Mesendoderm (in vitro differentiated cells): ENCODE data around the gene BCL6B.
A peak's percentile ranks its signal among the peaks of the same experiment; 100 is the strongest.

Experiments used
- DNase-seq: peaks from one replicate; pipeline ENCODE4 v3.0.0; 2013
- H2AK5ac ChIP-seq: 2 replicates; pipeline ENCODE4 v1.6.1; 2013; ENCODE audit warnings: low read length, inconsistent platforms
- H2BK120ac ChIP-seq: 2 replicates; pipeline ENCODE4 v1.6.1; 2013; ENCODE audit warnings: low read depth, mild to moderate bottlenecking, low read length, moderate library complexity, mixed read lengths
- H2BK15ac ChIP-seq: replicated peaks from 2 replicates; pipeline ENCODE4 v1.6.1; 2013; ENCODE audit warnings: low read depth, mild to moderate bottlenecking, moderate library complexity
- H2BK5ac ChIP-seq: 2 replicates; pipeline ENCODE4 v1.6.1; 2013; ENCODE audit warnings: low read length, inconsistent platforms
- H3K18ac ChIP-seq: 2 replicates; pipeline ENCODE4 v1.6.1; 2013; ENCODE audit warnings: mild to moderate bottlenecking, low read length, mixed read lengths
- H3K23ac ChIP-seq: one replicate; pipeline ENCODE4 v1.6.1; 2013; ENCODE audit warnings: low read length
- H3K27ac ChIP-seq: 2 replicates; pipeline ENCODE4 v1.5.1; 2013; ENCODE audit warnings: low read depth, mild to moderate bottlenecking, inconsistent platforms, low read length, moderate library complexity
- H3K27me3 ChIP-seq: 2 replicates; pipeline ENCODE4 v1.6.1; 2013; ENCODE audit warnings: low read length, control low read depth, mild to moderate bottlenecking, inconsistent platforms; ENCODE audit not compliant: insufficient read depth, poor library complexity
- H3K36me3 ChIP-seq: 2 replicates; pipeline ENCODE4 v1.6.1; 2013; ENCODE audit warnings: low read length, inconsistent platforms; ENCODE audit not compliant: control insufficient read depth, insufficient read depth
- H3K4ac ChIP-seq: one replicate; pipeline ENCODE4 v1.6.1; 2013; ENCODE audit warnings: low read depth, mild to moderate bottlenecking, low read length, moderate library complexity
- H3K4me1 ChIP-seq: 2 replicates; pipeline ENCODE4 v1.6.1; 2013; ENCODE audit warnings: low read depth, low read length, inconsistent platforms; ENCODE audit not compliant: control insufficient read depth
- H3K4me2 ChIP-seq: 2 replicates; pipeline ENCODE4 v1.6.1; 2013; ENCODE audit warnings: low read length
- H3K4me3 ChIP-seq: 2 replicates; pipeline ENCODE4 v1.5.1; 2013; ENCODE audit warnings: mild to moderate bottlenecking, low read length
- H3K56ac ChIP-seq: one replicate; pipeline ENCODE4 v1.6.1; 2013; ENCODE audit warnings: low read length
- H3K79me1 ChIP-seq: 2 replicates; pipeline ENCODE4 v1.6.1; 2013; ENCODE audit warnings: low read length, inconsistent platforms
- H3K79me2 ChIP-seq: 2 replicates; pipeline ENCODE4 v1.6.1; 2013; ENCODE audit warnings: mild to moderate bottlenecking, low read length; ENCODE audit not compliant: control insufficient read depth, insufficient read depth
- H3K9ac ChIP-seq: 2 replicates; pipeline ENCODE4 v1.6.1; 2013; ENCODE audit warnings: low read length, inconsistent platforms
- H4K5ac ChIP-seq: one replicate; pipeline ENCODE4 v1.6.1; 2013; ENCODE audit warnings: low read length
- H4K8ac ChIP-seq: one replicate; pipeline ENCODE4 v1.6.1; 2013; ENCODE audit warnings: low read depth, mild to moderate bottlenecking, control low read depth, low read length, moderate library complexity
- WGBS: extraction: QIAGEN DNeasy Blood & Tissue Kit; methylation state at CpG from one replicate; pipeline ENCODE4 v1.1.7; 2013; ENCODE audit warnings: low lambda C conversion rate, missing lambda C conversion rate; ENCODE audit not compliant: insufficient coverage; ENCODE audit errors: extremely low coverage; 5-methylcytosine and 5-hydroxymethylcytosine counted together

Gene BCL6B

DNA sequence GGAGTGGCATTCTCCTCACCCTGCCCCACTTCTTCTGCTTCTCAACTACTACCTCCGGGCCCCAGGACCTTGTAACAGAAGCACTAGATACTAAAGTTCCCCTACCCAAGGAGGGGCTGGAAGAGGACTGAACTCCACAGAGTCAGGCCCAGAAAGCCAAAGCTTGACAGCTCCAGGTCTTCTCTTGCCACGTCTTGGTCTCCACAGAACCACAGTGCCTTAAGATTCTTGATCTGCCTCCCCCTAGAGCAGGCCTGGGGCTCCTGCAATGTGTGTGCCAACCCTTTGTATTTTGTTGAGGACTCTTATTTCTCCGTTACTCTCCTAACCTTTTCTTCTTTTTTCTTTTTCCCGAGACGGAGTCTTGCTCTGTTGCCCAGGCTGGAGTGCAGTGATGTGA, 17.0 kb downstream of the BCL6B start:
- Histone ChIP-seq H3K18ac (no peak overlapping the region), H2BK5ac (no peak overlapping the region), H4K5ac (no peak overlapping the region), H4K8ac (no peak overlapping the region), H3K23ac (no peak overlapping the region), H3K36me3 (no peaks in the 10 kb centered on the region), H2AK5ac (no peak overlapping the region), H3K27me3 (peaks cover 7% of the 10 kb centered on the region), H3K27ac (no peak overlapping the region), H2BK120ac (no peak overlapping the region), H3K56ac (no peak overlapping the region), H3K4me3 (no peak overlapping the region), H3K4ac (no peak overlapping the region), H2BK15ac (no peak overlapping the region), H3K79me1 (peaks cover 2% of the 10 kb centered on the region), H3K79me2 (no peaks in the 10 kb centered on the region), H3K4me1 (peaks cover 2% of the 10 kb centered on the region), H3K4me2 (no peak overlapping the region), H3K9ac (no peak overlapping the region)
- WGBS: no CpG with 5 or more reads among the region's 5 CpGs
- no peak for DNase-seq

DNA sequence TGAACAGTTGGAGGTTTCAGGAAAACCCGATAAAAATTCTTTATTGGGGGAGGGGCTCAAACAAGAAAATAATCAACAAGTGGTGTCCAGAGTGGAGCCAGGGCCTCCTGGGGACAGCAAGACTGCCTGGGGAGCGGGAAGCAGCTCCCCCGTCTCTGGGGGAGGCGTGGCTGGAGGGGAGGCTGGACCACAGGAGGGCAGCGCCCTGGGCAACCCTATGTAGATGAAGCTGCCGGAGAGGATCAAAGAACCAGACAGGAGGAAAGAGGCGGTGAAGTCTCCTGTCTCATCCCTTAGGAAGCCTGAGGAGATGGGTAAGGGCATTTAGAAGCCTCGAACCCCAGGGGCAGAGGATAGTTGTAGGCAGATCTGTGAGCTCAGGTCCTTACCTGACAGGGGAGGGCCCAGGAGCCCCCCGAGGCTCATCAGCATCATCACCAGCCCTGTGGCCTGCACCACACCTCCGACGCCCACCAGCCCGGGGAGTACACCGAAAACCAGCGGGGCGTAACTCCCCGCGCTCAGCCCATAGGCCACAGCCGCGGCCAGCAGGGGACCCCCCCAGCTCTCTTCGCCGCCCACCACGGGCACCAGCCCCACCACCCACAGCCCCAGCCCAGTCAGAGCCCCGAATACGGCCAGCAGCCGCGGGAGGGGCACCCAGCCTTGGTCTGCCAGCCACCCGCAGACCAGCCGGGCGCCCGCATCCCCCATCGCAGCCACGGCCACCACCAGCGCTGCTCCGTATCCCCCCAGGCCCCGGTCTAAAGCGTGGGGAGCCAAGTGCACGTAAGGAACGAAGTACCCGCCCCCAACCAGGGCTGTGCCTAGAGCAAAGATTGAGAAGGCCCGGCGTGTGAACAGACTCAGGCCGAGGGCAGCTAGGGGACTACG, 19.0 kb downstream of the BCL6B start:
- peak; percentile 81 for DNase-seq
- Histone ChIP-seq H3K4me3 (no peak overlapping the region), H3K27me3 (peaks cover 7% of the 10 kb centered on the region), H2BK15ac (no peak overlapping the region), H3K36me3 (no peaks in the 10 kb centered on the region), H2AK5ac (no peak overlapping the region), H3K79me2 (no peaks in the 10 kb centered on the region), H4K5ac (no peak overlapping the region), H3K4ac (no peak overlapping the region), H3K23ac (peak overlapping the region; percentile 45), H3K4me2 (peak overlapping the region; percentile 42), H3K56ac (peak overlapping the region; percentile 83), H2BK5ac (no peak overlapping the region), H3K27ac (peak overlapping the region; percentile 46), H2BK120ac (no peak overlapping the region), H3K79me1 (no peaks in the 10 kb centered on the region), H3K9ac (peak overlapping the region; percentile 64), H3K4me1 (peaks cover 2% of the 10 kb centered on the region), H3K18ac (no peak overlapping the region), H4K8ac (no peak overlapping the region)
- WGBS: no CpG with 5 or more reads among the region's 43 CpGs

DNA sequence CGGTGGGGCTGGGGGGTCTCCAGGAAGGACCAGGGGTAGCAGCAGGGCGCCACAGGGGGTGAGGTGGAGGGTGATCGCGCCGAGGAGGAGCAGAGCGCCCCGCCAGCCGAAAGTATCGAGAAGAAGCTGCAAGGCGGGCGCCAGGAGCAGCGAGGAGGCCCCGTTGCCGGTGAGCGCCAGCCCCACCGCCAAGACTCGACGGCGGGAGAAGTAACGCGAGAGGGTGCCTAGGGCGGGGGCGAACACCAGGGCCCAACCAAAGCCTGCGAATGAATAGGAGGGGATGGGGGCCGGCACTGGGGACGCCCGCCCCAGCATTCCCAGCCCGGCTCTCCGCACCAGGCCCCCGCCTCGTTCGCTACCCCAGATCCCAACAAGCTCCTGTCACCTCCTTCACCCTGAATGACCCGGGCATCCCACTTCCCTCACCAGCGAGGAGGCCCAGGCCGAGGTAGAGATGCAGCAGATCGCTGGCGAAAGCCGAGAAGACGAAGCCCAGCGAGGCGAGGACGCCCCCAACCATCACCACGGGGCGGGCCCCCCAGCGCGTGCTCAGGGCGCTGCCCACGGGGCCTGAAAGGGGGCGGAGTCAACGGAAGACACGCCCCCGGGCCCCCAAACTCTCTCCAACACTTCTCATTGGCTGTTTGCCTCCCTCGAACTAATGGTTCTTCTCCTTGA, 19.8 kb downstream of the BCL6B start:
- Histone ChIP-seq H3K18ac (no peak overlapping the region), H4K8ac (no peak overlapping the region), H2BK120ac (no peak overlapping the region), H3K27ac (no peak overlapping the region), H3K4me3 (no peak overlapping the region), H3K36me3 (no peaks in the 10 kb centered on the region), H2BK5ac (no peak overlapping the region), H3K23ac (peak overlapping the region; percentile 45), H3K9ac (peak overlapping the region; percentile 64), H2BK15ac (no peak overlapping the region), H3K4ac (no peak overlapping the region), H3K27me3 (peaks cover 7% of the 10 kb centered on the region), H3K79me1 (no peaks in the 10 kb centered on the region), H3K4me1 (peaks cover 2% of the 10 kb centered on the region), H3K79me2 (no peaks in the 10 kb centered on the region), H3K56ac (peak overlapping the region; percentile 83), H3K4me2 (peak overlapping the region; percentile 45), H2AK5ac (no peak overlapping the region), H4K5ac (no peak overlapping the region)
- peak; percentile 53 for DNase-seq
- WGBS: no CpG with 5 or more reads among the region's 53 CpGs

DNA sequence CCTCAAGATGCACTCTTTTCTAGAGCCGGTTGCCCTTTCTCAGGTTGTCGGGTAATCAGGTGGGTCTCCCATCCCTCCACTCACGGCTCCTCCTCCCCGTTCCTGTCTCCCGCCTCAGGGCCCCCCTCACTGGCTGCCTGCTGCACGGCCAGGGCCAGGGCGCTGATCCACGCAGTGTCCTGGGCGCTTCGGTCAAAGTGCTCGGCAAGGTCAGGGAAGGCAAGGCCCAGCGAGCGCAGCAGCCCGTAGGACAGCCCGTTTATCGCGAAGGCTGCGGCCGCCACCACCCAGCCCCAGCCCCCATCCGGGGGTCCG, 20.3 kb downstream of the BCL6B start:
- DNase-seq: no peak
- H3K4me3 ChIP-seq: no peak overlapping the region

DNA sequence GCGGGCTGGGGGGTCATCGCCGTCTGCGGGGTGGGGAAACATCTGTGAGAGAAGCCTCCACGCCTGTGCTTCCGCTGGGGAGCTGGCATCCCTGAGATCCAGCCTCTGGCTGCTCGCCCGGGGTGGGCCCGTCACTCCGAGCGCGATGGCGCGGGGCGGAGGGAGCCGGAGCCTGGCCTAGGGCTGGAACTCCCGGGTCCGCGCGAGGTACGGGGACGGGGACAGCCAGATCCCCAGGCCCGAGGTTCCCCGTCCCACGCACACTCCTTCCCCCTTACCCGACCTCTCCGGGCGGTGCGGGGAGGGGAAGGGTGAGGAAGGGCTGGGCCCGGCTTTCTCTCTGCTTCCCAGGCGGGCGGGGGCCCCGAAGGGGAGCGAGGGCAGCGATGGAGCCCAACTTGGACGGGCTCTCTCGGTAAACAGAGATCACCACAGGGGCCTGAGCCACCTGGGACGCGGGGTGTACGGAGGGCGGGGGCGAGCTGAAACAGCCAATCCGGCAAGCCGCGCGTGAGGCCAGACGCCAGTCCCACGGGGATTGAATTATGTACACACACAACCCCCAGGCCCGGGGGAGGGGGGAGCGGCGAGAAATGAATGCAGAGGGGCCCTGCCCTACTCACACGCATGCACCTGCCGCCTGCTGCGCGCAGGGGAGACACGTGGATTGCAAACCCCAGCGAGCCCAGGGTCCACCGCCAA, 20.8 kb downstream of the BCL6B start, which contains the start of gene SLC16A11:
Gene SLC16A11, minus strand, starts transcription at position 596 of the 702 bp plus-strand sequence. Its CDS starts 579 bp downstream, at position 17.
- H2BK15ac ChIP-seq: no peak within 1 kb of the TSS
- H3K56ac ChIP-seq: peak within 1 kb of the TSS; percentile 76
- no peak within 1 kb of the TSS for H3K4me3 ChIP-seq
- no peak within 1 kb of the TSS for H4K5ac ChIP-seq
- no peak within 1 kb of the TSS for H3K4ac ChIP-seq
- no peaks in the 10 kb centered on the region for H3K79me2 ChIP-seq
- DNase-seq: no peak
- WGBS: no CpG with 5 or more reads among the region's 58 CpGs
- H3K4me1 ChIP-seq: peaks cover 2% of the 10 kb centered on the region
- no peak within 1 kb of the TSS for H4K8ac ChIP-seq
- H3K9ac ChIP-seq: peak within 1 kb of the TSS; percentile 55
- no peak within 1 kb of the TSS for H3K23ac ChIP-seq
- no peaks in the 10 kb centered on the region for H3K36me3 ChIP-seq
- H2BK120ac ChIP-seq: no peak within 1 kb of the TSS
- peaks cover 7% of the 10 kb centered on the region for H3K27me3 ChIP-seq
- peak within 1 kb of the TSS; percentile 5 for H3K4me2 ChIP-seq
- H3K27ac ChIP-seq: no peak within 1 kb of the TSS
- no peak within 1 kb of the TSS for H3K18ac ChIP-seq
- H2BK5ac ChIP-seq: no peak within 1 kb of the TSS
- H3K79me1 ChIP-seq: no peaks in the 10 kb centered on the region
- H2AK5ac ChIP-seq: no peak within 1 kb of the TSS

More for the DNA sequence above, 20.3 kb downstream of the BCL6B start:
- Histone ChIP-seq H3K27me3 (peaks cover 7% of the 10 kb centered on the region), H4K8ac (no peak overlapping the region), H2BK120ac (no peak overlapping the region), H2AK5ac (no peak overlapping the region), H3K18ac (no peak overlapping the region), H3K27ac (no peak overlapping the region), H3K4me1 (peaks cover 2% of the 10 kb centered on the region), H2BK5ac (no peak overlapping the region), H4K5ac (no peak overlapping the region), H3K79me1 (no peaks in the 10 kb centered on the region), H3K4ac (no peak overlapping the region), H3K79me2 (no peaks in the 10 kb centered on the region), H3K56ac (peak overlapping the region; percentile 76), H3K23ac (no peak overlapping the region), H3K9ac (peak overlapping the region; percentile 55), H3K36me3 (no peaks in the 10 kb centered on the region), H3K4me2 (peak overlapping the region; percentile 5), H2BK15ac (no peak overlapping the region)
- no CpG with 5 or more reads among the region's 21 CpGs for WGBS
